AML-193 (cell line): ENCODE results near the gene IDH3B.

Source experiments
- DNase-seq, 2 experiments: peaks; one replicate each; lab custom pipeline; 2025; lab: John Stamatoyannopoulos, UW

The IDH3B gene

GRCh38 chr20:2617099-2617714, 46.8 kb downstream of the IDH3B start:
- no peak for DNase-seq

GRCh38 chr20:2616634-2617033, 47.4 kb downstream of the IDH3B start:
- DNase-seq, result no peak

- DNase-seq, result no peak
These were observed 51.9 kb downstream of the IDH3B start for GRCh38 chr20:2612073-2612472.

GRCh38 chr20:2610941-2611720, 52.9 kb downstream of the IDH3B start:
- DNase-seq, result no peak

- DNase-seq, result no peak
These were observed 53.7 kb downstream of the IDH3B start for GRCh38 chr20:2610326-2610725.
